Breast epithelium (tissue), 3 donors: ENCODE measurements around the gene PNKP.

ENCODE experiments used
- POLR2A ChIP-seq: fragments of 450-650 bp; IDR thresholded peaks from one replicate; pipeline ENCODE4 v1.6.1; 2016; ENCODE audit warnings: antibody characterized with exemption, mild to moderate bottlenecking, moderate library complexity
- TF ChIP-seq, protein P1 (sequence below), 3 donors: fragments of 450-650 bp; IDR thresholded peaks; one replicate each; pipeline ENCODE4 v1.5.1; 2016 to 2017; ENCODE audit warnings: antibody characterized with exemption in 3 of 3, mild to moderate bottlenecking in 3 of 3, moderate library complexity in 3 of 3

GRCh38 chr19:49844138-49845095, 23.0 kb downstream of the PNKP start:
- TF ChIP-seq, protein P1, sequence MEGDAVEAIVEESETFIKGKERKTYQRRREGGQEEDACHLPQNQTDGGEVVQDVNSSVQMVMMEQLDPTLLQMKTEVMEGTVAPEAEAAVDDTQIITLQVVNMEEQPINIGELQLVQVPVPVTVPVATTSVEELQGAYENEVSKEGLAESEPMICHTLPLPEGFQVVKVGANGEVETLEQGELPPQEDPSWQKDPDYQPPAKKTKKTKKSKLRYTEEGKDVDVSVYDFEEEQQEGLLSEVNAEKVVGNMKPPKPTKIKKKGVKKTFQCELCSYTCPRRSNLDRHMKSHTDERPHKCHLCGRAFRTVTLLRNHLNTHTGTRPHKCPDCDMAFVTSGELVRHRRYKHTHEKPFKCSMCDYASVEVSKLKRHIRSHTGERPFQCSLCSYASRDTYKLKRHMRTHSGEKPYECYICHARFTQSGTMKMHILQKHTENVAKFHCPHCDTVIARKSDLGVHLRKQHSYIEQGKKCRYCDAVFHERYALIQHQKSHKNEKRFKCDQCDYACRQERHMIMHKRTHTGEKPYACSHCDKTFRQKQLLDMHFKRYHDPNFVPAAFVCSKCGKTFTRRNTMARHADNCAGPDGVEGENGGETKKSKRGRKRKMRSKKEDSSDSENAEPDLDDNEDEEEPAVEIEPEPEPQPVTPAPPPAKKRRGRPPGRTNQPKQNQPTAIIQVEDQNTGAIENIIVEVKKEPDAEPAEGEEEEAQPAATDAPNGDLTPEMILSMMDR (IDR thresholded peaks at IDR 0.05), result no peak
- TF ChIP-seq POLR2A, result no peak
